EH (cell line): Measurements from ENCODE around the gene RPL35A.
A peak's percentile ranks its signal among the peaks of the same experiment; 100 is the strongest.
"Not testable (repeated sequence)": the region's sequence is repeated elsewhere in the genome, so short reads cannot be mapped to it uniquely, and the experiment has no call there.

Experiments
- DNase-seq: peaks from one replicate; pipeline ENCODE4 v3.0.0-alpha.2; 2015; ENCODE audit warnings: low read depth

Gene RPL35A

DNA sequence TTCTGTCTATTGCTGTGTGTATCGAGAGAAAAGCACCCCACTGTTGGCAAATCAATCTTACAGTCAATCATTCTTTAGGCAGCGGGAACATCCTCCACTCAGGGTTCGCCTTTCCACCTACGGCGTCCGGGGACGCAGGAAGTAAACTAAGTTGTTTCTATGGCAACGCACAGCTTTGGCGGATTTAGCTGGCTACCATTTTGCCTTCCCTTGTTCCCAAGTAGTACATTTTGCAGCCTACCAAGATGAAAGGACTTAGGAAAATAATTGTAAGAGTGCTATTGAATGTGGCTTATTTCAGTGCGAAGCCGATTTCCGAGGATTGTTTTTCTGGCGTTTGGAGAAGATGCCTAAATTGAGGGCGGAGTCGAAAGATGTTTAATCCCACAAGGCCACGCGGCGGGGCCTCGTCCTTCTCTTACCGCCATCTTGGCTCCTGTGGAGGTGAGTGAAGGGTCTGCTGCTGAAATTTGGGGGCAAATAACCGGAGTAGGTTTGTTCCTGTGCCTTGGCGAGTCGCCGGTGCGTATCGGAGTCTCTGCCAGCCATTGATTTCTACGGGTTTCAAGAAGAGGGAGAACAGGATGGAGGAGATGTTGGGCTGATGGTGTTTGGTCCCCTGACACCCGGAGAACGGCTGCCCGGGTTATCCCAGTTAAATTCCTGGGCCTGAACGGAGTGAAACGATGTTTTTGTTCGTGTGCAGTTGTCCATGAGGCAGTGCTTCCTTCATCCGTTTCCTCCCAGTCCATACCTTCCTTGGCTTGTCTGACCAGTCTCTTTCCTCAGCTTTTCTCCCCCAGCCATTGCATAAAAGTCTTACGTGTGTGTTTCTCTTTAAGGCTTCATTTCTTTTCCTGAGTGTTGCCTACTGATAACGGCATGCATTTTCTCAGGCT lies at the start of gene RPL35A:
Gene RPL35A (plus strand): TSS at position 413 of the 899 bp plus-strand sequence. CDS start 778 bp downstream, outside the sequence.
- DNase-seq = peak; percentile 94

DNA sequence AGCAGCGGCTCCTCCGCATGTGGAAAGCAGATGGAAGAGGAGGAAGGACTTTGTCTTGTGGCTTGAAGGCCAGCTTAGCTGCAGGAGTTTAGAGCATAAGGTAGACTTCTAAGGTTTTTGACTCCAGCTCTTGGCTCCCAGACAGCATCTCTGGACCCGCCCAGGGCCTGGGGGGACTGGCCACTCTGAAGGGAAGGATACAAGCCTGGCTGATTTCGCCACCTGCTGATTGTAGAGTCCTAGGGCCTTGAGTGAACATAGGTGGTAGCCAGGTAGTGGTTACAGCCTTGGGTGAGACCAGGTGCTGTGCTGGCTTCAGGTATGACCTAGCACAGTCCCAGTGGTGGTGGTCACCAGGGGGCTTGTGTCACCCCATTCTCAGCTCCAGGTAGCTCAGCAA lies 48.4 kb upstream of the RPL35A start:
- no peak for DNase-seq

DNA sequence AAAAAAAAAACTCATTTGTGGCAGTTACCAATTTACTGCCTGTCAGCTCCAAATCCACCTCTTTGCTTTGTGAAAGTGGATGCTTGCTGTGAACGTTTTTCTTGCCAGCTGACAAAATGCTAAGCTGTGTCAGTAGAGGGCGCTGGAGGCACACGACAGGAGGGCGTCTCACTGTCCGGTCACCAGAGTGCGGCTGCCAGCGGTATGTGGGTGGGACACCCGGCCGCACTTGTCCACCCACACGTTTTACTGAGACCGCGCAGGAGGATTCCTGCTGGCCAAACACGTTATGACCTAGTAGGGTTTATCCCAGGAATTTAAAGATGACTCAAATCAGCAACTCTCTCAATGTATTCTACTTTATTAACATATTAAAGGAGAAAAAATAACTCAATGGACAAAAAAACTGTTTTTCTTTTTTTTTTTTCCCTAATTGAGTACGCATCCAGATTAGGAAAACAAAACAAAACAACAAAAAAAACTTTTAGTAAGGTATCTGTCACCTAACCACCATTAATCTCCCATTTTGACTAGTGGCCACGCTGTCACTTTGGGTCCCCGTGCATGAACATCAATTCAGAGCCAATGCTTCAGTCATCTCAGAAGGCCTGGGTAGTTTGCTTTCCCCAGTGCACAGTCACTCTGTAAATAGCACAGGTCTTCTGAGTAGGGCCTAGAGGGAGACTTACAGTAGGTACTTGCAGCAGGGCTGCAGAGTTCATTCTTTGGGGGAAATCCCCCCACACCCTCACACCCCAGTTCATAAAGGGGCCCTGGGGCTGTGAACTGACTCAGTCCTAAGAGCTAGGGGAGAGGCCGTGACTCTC lies 43.8 kb upstream of the RPL35A start:
- DNase-seq = peak; percentile 96

DNA sequence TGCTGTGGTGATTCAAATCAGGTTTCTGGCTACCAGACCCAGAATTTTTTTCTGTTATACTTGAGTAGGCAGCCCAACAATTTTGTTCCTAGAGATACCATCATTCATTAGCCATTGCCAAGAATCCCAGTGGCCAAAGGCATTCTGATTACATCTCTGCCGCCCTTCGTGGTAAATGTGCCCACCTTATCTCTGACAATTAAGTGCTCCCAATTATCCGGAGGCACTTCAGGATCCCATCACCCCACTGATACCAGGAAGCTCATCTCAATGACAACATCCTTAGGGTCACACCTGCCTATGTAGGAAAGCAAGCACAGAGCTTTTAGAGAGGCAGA lies 43.2 kb upstream of the RPL35A start:
- peak; percentile 43 for DNase-seq

DNA sequence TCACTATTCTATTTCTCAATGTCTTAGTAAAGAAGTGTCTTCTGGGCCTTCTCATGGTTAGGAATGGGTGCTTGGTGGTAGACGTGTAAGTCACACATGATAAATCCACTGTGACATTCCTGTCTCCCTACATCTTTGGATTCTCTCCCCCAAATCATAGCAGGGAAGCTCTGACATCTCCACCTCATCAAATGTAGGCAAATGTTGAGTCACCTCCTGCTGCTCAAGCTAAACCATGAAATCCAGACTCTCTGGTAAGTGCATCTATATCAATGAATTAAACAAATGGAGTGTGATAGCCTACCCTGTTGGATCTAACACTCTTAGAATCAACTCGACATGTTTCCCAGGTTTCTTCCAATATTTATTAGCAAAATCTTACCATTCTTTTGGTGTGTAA lies 42.8 kb upstream of the RPL35A start:
- DNase-seq = peak; percentile 30

DNA sequence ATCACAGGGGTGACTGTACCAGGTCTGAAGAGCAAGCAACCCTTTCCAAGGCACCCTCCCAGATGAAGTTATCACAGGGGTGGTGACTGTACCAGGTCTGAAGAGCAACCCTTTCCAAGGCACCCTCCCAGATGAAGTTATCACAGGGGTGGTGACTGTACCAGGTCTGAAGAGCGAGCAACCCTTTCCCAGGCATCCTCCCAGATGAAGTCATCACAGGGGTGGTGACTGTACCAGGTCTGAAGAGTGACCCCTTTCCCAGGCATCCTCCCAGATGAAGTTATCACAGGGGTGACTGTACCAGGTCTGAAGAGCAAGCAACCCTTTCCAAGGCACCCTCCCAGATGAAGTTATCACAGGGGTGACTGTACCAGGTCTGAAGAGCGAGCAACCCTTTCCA lies 41.4 kb upstream of the RPL35A start:
- peak; percentile 46 for DNase-seq

DNA sequence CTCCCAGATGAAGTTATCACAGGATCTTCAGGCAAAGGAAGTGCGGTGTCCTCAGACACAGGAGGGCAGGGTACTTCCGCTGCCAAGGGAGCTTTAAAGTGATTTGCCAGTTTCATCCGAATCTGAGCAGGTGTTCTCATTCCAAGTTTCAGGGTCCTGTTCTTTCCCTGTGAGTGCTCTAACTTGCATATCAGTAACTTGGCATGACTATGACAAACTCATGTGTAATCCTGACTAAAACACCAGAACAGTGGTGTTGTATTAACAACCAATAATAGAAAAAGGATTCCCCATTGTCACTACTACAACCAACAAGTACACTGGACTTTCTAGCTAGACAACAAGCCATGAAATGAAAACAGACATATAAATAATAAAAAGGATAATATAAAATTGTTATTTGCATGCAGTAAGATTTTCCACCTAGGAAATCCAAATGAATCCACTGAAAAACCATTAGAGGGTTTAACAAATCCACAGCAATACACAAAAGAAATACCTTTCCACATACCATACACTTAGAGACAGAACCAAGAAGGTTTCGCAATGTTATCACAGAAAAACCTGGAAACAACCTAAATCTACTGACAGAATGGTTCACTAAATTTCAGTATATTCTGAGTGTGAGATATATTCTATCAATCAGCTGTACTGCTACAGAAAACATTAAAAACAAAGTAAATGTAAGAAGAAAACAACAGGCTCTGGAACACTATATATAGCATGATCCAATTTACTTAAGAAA lies 40.9 kb upstream of the RPL35A start:
- no peak for DNase-seq

DNA sequence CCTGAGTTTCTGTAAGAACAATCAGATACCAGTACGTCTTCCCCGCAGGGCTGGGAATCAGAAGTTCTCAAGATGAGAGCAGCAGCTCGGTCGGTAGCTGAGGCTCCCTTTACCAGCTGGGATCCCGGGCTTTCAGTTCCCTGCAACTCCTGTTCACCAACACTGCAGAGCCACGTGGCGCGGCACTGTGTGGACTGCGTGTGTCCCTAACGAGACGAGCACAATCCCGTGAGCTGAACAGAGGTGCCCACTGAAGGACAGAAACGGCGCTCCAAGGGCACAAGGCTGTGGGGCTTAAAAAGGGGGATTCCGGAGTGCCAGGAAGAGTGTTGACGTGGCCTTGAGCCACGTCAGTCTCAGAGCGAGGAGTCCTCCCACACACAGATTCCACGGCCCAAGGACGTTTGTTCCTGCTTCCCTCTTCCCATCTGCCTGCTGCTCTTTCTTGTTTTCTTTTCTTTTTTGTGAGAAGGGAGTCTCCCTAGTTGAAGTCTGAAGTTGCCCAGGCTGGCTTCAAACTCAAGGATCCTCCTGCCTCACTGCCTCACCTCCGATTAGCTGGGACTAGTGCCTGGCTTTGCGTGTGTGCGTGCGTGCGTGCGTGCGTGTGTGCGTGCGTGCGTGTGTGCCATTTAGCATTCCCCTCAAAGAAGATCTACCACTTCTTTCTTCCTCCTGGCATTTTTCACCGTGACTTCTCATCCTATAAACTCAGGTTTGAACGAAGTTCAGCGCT lies 37.1 kb upstream of the RPL35A start:
- DNase-seq = no peak

DNA sequence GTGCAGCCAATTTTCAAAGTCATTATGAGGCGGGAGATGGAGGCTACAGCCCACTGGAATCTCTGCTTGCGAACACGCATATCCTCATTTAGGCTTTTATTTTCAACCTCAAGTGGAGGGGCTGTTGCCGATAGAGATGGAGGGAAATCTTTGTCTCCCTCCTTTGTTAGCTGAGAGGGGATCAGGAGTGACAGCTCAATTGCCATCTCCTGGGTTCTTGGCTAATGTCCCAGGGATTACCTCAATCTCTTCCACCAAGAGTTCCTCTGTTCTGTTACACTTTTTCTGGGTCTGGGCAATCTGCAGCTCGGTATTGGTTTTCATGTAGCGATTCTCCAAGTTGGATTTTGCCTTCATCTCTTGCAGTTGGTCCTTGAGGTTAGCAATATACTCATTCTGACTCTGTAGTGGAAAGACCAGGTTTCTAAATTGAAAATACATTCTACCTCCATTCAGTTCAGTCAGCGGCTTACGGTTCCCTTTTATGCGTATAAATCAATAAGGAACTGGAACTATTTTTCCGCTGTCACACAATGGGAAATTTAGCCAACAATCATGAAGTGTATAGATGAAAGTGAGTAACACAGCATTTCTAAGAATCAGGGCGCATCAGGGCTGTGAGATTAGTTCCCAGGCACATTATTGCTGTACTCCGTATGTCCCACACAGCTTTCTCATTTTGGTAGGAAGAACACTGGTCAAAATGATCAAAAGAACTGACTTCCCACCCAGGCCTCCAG lies 36.2 kb upstream of the RPL35A start:
- DNase-seq = no peak

DNA sequence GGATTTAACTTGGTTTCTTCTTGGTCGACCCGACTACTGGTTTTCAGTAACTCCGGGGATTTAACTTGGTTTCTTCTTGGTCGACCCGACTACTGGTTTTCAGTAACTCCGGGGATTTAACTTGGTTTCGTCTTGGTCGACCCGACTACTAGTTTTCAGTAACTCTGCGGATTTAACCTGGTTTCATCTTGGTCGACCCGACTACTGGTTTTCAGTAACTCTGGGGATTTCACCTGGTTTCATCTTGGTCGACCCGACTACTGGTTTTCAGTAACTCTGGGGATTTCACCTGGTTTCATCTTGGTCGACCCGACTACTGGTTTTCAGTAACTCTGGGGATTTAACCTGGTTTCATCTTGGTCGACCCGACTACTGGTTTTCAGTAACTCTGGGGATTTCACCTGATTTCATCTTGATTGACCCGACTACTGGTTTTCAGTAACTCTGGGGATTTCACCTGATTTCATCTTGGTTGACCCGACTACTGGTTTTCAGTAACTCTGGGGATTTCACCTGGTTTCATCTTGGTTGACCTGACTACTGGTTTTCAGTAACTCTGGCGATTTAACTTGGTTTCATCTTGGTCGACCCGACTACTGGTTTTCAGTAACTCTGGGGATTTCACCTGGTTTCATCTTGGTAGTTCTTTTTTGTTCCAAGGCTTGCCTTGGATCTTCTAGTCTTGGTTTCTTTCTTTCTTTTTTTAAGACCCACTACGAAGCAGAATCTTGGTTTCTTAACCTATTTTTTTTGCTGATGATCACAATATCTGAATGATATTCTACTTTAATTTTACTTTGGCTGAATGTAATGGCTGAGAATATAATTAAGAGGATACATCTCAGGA lies 28.3 kb upstream of the RPL35A start:
- DNase-seq = not testable (repeated sequence)

DNA sequence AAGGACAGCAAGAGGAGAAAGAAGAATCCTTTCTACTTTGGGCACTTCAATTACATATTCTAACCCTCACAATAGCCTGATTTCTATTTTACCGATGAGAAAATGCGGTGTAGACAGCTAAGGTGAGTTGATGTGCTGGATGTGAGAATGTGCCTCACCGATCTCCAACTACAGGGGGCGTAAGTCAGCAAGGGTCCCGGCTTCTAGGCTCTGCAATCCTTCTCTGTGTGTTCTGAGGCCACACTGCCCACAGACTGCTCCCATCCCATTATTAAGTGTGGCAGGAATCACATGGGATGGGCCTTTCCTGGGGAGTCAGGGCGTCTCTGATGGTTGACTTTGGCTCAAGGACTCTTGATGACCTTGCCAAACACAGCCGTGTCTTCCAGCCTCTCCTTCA lies 23.6 kb upstream of the RPL35A start:
- DNase-seq = no peak

DNA sequence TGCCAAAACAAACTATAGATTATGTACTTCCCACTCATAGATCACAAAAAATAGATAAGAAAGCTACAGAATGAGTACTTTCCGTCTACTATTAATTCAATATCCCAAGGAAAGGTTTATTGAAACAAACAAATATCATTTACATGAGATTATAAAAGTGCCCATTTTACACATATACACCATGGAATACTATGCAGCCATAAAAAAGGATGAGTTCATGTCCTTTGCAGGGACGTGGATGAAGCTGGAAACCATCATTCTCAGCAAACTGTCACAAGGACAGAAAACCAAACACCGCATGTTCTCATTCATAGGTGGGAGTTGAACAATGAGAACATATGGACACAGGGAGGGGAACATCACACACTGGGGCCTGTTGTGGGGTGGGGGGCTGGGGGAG lies 22.4 kb upstream of the RPL35A start:
- DNase-seq = not testable (repeated sequence)

DNA sequence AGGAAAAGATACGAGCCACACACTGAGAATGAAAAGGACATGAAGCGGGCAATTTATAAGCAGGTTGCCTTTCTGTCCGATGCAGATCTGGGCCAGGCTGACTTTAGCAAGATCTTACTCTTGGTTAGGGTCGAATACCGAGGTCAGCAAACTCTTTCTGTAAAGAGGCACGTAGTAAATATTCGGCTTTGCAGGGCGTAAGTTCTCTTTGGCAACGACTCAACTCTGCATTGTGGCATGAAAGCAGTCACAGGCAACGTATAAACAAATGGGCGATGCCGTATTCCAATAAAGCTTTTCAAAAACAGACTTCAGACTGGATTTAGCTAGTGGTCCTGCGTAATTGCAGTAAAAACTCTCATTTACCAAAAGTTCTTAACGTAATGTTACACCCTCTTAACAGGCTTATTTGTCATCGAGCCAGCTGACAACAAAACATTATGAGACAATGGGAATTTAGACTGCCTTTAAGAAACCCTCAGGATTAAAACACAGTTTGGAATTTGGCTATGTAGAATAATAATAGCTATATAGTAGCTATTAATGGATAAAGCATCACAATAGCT lies 13.1 kb upstream of the RPL35A start:
- no peak for DNase-seq

DNA sequence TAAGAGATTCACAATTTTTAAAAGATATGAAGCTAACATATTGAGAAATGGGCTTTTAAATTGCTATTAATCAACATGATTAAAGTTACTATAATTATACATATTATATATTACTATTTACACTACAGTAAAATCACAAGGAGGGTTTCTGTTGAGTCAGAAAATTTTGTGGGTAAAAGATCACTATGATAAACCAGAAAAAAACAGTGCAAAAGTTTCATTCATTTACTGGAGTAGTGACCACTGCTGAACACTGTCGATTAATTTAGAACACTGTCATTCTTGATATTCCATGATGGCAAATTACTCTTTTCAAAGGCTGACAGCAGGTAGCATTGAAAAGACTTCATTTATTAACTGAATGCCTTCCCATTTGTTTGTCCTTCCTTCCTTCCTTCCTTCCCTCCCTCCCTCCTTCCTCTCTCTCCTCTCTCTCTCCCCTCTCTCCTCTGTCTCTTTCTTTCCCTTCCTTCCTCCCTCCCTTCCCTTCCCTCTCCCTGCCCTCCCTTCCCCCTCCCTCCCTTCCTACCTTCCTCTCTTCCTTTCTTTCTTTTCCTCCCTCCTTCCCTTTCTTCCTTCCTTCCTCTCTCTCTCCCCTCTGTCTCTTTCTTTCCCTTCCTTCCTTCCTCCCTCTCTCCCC lies 9.1 kb upstream of the RPL35A start:
- DNase-seq = no peak

DNA sequence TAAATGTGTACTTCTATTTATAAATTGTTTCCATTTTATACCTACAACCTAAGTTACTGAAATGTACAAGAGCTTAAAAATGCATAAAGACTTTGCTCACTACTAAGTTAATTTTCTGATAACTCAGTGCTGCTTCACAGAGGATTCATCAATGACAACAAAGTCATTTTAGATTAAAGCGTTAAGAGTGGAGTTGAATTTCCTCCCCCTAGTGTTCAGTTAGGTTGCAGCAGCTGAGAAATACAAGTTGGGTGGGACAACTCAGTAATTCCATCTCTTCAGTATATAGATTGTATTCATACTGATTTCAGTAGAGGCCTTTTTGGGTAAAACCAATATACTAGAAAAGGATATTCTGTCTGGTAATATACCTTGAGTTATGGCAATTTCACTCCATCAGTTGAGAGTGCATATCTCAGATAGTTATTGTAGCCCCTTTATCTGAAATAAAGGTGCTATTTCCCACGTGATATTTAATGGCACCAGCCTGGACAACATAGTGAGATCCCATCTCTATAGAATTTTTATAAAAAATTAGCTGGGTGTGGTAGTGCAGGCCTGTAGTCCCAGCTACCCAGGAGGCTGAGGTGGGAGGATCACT lies 6.9 kb upstream of the RPL35A start:
- DNase-seq = peak; percentile 59

DNA sequence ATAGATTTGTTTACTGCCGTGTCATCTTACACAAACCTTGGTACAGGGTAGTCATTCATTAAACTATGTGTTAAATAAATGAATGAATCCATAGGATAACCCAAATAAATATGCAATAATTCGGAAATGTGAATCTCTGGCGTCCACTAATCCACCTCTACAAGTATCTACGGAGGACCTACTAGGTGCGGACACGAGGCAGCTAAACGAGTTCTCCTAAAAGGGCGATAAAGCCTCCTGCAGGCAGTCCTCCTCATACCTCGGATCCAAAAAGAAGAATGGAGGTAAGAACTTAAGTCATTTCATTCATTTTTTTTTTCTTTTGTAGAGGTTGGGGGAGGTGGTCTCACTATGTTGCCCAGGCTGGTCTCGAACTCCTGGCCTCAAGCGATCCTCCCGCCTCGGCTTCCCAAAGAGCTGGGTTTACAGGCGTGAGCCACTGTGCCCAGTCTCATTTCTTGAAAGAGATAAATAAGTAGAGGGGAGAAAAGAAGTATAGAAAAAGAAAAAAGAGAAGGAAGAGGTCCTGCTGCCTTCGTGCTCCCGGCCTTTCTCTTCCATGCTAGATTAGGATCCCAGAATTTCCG lies 706 bp upstream of the RPL35A start:
- DNase-seq = no peak

DNA sequence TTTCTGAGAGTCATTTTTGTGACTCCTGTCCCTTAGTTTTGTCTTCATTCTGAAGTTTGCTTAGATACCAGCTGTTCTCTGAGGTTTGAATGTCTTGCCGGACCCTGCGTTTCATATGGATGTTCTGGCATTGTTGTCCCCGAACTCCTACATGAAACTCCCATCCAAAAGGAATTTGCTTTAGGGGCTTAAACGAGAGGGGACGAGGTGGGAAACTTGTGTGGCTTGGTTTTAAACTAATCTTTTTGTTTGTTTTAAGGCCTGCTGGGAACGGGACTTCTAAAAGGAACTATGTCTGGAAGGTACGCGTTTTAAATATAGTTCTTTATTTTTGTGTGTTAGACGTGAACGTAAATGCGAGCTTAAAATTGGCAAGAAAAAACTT lies 679 bp downstream of the RPL35A start:
- DNase-seq = no peak

DNA sequence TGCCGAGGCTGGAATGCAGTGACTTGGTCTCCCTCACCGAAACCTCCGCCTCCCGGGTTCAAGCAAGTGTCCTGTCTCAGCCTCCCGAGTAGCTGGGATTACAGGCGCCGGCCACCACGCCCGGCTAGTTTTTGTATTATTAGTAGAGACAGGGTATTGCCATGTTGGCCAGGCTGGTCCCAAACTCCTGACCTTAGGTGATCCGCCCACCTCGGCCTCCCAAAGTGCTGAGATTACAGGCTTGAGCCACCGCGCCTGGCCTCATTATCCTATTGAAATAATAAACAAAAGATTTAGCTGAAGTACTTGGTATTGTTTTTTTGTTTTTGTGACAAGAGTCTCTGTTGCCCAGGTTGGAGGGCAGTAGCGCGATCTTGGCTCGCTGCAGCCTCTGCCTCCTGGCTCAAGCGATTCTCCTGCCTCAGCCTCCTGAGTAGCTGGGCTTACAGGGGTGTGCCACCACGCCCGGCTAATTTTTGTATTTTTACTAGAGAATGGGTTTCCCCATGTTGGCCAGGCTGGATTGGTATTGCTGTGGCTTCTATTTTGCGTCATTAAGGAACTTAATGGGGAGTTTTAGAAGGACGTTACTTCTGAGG lies 1.5 kb downstream of the RPL35A start:
- DNase-seq = no peak
